ENCODE measurements around the gene POLD1. TPM values are rescaled to one million over a fixed set of nuclear protein-coding genes. Genes with fewer than 3 reads are reported as not detected.

POLD1 gene
- total RNA-seq, 2 donors from 2014 or later, result 106 to 127 TPM

DNA sequence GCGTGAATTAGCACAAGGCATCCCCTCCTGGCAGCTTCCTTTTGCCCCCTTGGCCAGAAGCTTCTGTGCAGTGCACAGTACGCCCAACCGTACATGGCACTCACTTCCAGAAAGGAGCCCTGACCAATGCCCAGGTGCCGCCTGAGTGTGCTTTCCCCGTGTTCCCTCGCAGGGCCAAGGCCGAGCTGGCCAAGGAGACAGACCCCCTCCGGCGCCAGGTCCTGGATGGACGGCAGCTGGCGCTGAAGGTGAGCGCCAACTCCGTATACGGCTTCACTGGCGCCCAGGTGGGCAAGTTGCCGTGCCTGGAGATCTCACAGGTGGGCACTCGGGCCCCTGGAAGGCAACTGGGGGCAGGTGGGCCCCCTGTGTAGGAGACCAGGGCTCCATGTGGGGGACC lies 25.2 kb downstream of the POLD1 start:
- no peak for TF ChIP-seq CTCF (conservative IDR thresholded peaks at IDR 0.05)
- H3K4me3 Mint-ChIP-seq, result no peak overlapping the region
- Histone ChIP-seq H3K9ac (ENCODE audit: extremely low read depth, low read length, poor library complexity, severe bottlenecking) (no peak overlapping the region), H3K4me1 (ENCODE audit: control insufficient read depth, insufficient read depth, low read length) (no peaks in the 10 kb centered on the region), H3K27me3 (ENCODE audit: control insufficient read depth, insufficient read depth, low read length, poor library complexity, severe bottlenecking) (no peaks in the 10 kb centered on the region), H3K9me3 (ENCODE audit: control insufficient read depth, low read length) (no peaks in the 10 kb centered on the region), H3K4me3 (ENCODE audit: low read length) (no peak overlapping the region), H3K27ac (ENCODE audit: low read depth, low read length) (no peak overlapping the region), H3K36me3 (ENCODE audit: control insufficient read depth, insufficient read depth, low read length) (peaks cover 28% of the 10 kb centered on the region)
- H3K9me3 Mint-ChIP-seq, result no peaks in the 10 kb centered on the region
- WGBS, 2 experiments (ENCODE audit: insufficient coverage in 1 of 2, insufficient read length in 1 of 2), result 94 to 96% methylated on average over 14 to 17 of the region's 17 CpGs
- DNase-seq, result no peak
- no peaks in the 10 kb centered on the region for H3K27me3 Mint-ChIP-seq (ENCODE audit: insufficient read depth)
- peaks cover 54% of the 10 kb centered on the region for H3K36me3 Mint-ChIP-seq (ENCODE audit: low read depth)
- H3K27ac Mint-ChIP-seq, result no peak overlapping the region
- H3K4me1 Mint-ChIP-seq, result no peaks in the 10 kb centered on the region

- H3K27me3 Mint-ChIP-seq (ENCODE audit: insufficient read depth), result no peaks in the 10 kb centered on the region
- no peak for TF ChIP-seq CTCF (conservative IDR thresholded peaks at IDR 0.05)
- peaks cover 26% of the 10 kb centered on the region for H3K36me3 ChIP-seq (ENCODE audit: control insufficient read depth, insufficient read depth, low read length)
- no peak for DNase-seq
- no peaks in the 10 kb centered on the region for H3K4me1 ChIP-seq (ENCODE audit: control insufficient read depth, insufficient read depth, low read length)
- no peaks in the 10 kb centered on the region for H3K9me3 Mint-ChIP-seq
- no peaks in the 10 kb centered on the region for H3K27me3 ChIP-seq (ENCODE audit: control insufficient read depth, insufficient read depth, low read length, poor library complexity, severe bottlenecking)
- no peaks in the 10 kb centered on the region for H3K4me1 Mint-ChIP-seq
- no peak overlapping the region for H3K4me3 Mint-ChIP-seq
- WGBS, 2 experiments (ENCODE audit: insufficient coverage in 1 of 2, insufficient read length in 1 of 2), result 89 to 94% methylated on average over 10 of the region's 10 CpGs
- H3K27ac ChIP-seq (ENCODE audit: low read depth, low read length), result no peak overlapping the region
- H3K9ac ChIP-seq (ENCODE audit: extremely low read depth, low read length, poor library complexity, severe bottlenecking), result no peak overlapping the region
- H3K9me3 ChIP-seq (ENCODE audit: control insufficient read depth, low read length), result no peaks in the 10 kb centered on the region
- H3K27ac Mint-ChIP-seq, result no peak overlapping the region
- peaks cover 52% of the 10 kb centered on the region for H3K36me3 Mint-ChIP-seq (ENCODE audit: low read depth)
- H3K4me3 ChIP-seq (ENCODE audit: low read length), result no peak overlapping the region
Observed at GRCh38 chr19:50410109-50410508, 26.0 kb downstream of the POLD1 start.

- no peak overlapping the region for H3K4me3 Mint-ChIP-seq
- Histone ChIP-seq H3K36me3 (ENCODE audit: control insufficient read depth, insufficient read depth, low read length) (peaks cover 22% of the 10 kb centered on the region), H3K9me3 (ENCODE audit: control insufficient read depth, low read length) (no peaks in the 10 kb centered on the region), H3K27ac (ENCODE audit: low read depth, low read length) (no peak overlapping the region), H3K4me1 (ENCODE audit: control insufficient read depth, insufficient read depth, low read length) (no peaks in the 10 kb centered on the region), H3K9ac (ENCODE audit: extremely low read depth, low read length, poor library complexity, severe bottlenecking) (no peak overlapping the region), H3K27me3 (ENCODE audit: control insufficient read depth, insufficient read depth, low read length, poor library complexity, severe bottlenecking) (no peaks in the 10 kb centered on the region), H3K4me3 (ENCODE audit: low read length) (no peak overlapping the region)
- no peak for TF ChIP-seq CTCF (conservative IDR thresholded peaks at IDR 0.05)
- H3K4me1 Mint-ChIP-seq, result no peaks in the 10 kb centered on the region
- DNase-seq, result no peak
- peaks cover 34% of the 10 kb centered on the region for H3K36me3 Mint-ChIP-seq (ENCODE audit: low read depth)
- no peaks in the 10 kb centered on the region for H3K27me3 Mint-ChIP-seq (ENCODE audit: insufficient read depth)
- no peaks in the 10 kb centered on the region for H3K9me3 Mint-ChIP-seq
- 100% methylated on average over 1 of the region's 2 CpGs for WGBS, 2 experiments (ENCODE audit: insufficient coverage in 1 of 2, insufficient read length in 1 of 2)
- no peak overlapping the region for H3K27ac Mint-ChIP-seq
Observed at GRCh38 chr19:50412419-50412818, 28.3 kb downstream of the POLD1 start.
